ENCODE measurements around the gene NLGN1. TPM values are rescaled to one million over a fixed set of nuclear protein-coding genes. Genes with fewer than 3 reads are reported as not detected.

Gene NLGN1
- total and polyA plus RNA-seq, 4 experiments from 2014 or later, result not detected

- H3K36me3 Mint-ChIP-seq, result no peaks in the 10 kb centered on the region
- no peak overlapping the region for H3K4me3 Mint-ChIP-seq
- Histone ChIP-seq H3K27me3 (ENCODE audit: insufficient read depth, low read length) (no peaks in the 10 kb centered on the region), H3K9me3 (ENCODE audit: control insufficient read depth in 1 of 2, low read length in 2 of 2) (no peaks in the 10 kb centered on the region), H3K36me3 (ENCODE audit: insufficient read depth, low read length) (no peaks in the 10 kb centered on the region), H3K4me3 (ENCODE audit: low read length in 2 of 2) (no peak overlapping the region), H3K4me1 (ENCODE audit: insufficient read depth, low read length) (no peaks in the 10 kb centered on the region), H3K27ac (ENCODE audit: low read depth, low read length) (no peak overlapping the region)
- no peaks in the 10 kb centered on the region for H3K27me3 Mint-ChIP-seq
- ChIA-PET CTCF (ENCODE audit: partially characterized antibody) (no interaction called here), POLR2A (ENCODE audit: partially characterized antibody) (no interaction called here)
- H3K4me1 Mint-ChIP-seq, result no peaks in the 10 kb centered on the region
- peaks cover 0 to 4% (median 0%) of the 10 kb centered on the region in 8 donors for H3K9me3 Mint-ChIP-seq
- DNase-seq, result no peak
- H3K27ac Mint-ChIP-seq, result no peak overlapping the region
- intact Hi-C loops (cut with micrococcal nuclease), result no loop called here
Measured at GRCh38 chr3:173635826-173636225, 238.3 kb downstream of the NLGN1 start.

- Mint-ChIP-seq H3K4me3 (no peak overlapping the region), H3K36me3 (no peaks in the 10 kb centered on the region), H3K27ac (no peak overlapping the region), H3K4me1 (no peaks in the 10 kb centered on the region), H3K9me3 (peaks cover 0 to 8% (median 0%) of the 10 kb centered on the region in 8 donors), H3K27me3 (no peaks in the 10 kb centered on the region)
- CTCF ChIA-PET (ENCODE audit: partially characterized antibody), result no interaction called here
- Histone ChIP-seq H3K27ac (ENCODE audit: low read depth, low read length) (no peak overlapping the region), H3K36me3 (ENCODE audit: insufficient read depth, low read length) (no peaks in the 10 kb centered on the region), H3K9me3 (ENCODE audit: control insufficient read depth in 1 of 2, low read length in 2 of 2) (no peaks in the 10 kb centered on the region), H3K27me3 (ENCODE audit: insufficient read depth, low read length) (no peaks in the 10 kb centered on the region), H3K4me1 (ENCODE audit: insufficient read depth, low read length) (no peaks in the 10 kb centered on the region), H3K4me3 (ENCODE audit: low read length in 2 of 2) (no peak overlapping the region)
- POLR2A ChIA-PET (ENCODE audit: partially characterized antibody), result no interaction called here
- intact Hi-C loops (cut with micrococcal nuclease), result no loop called here
- no peak for DNase-seq
Measured at GRCh38 chr3:173639098-173639497, 241.6 kb downstream of the NLGN1 start.

- ChIA-PET POLR2A (ENCODE audit: partially characterized antibody) (no interaction called here), CTCF (ENCODE audit: partially characterized antibody) (no interaction called here)
- no peak overlapping the region for H3K27ac ChIP-seq (ENCODE audit: low read depth, low read length)
- no peaks in the 10 kb centered on the region for H3K36me3 ChIP-seq (ENCODE audit: insufficient read depth, low read length)
- no peak overlapping the region for H3K27ac Mint-ChIP-seq
- no peaks in the 10 kb centered on the region for H3K36me3 Mint-ChIP-seq
- peaks cover 0 to 3% of the 10 kb centered on the region in 2 donors for H3K9me3 ChIP-seq (ENCODE audit: control insufficient read depth in 1 of 2, low read length in 2 of 2)
- no peak overlapping the region for H3K4me3 Mint-ChIP-seq
- DNase-seq, result no peak
- H3K4me1 ChIP-seq (ENCODE audit: insufficient read depth, low read length), result no peaks in the 10 kb centered on the region
- no peak overlapping the region for H3K4me3 ChIP-seq (ENCODE audit: low read length in 2 of 2)
- intact Hi-C loops (cut with micrococcal nuclease), result no loop called here
- no peaks in the 10 kb centered on the region for H3K27me3 ChIP-seq (ENCODE audit: insufficient read depth, low read length)
- no peaks in the 10 kb centered on the region for H3K27me3 Mint-ChIP-seq
- no peaks in the 10 kb centered on the region for H3K4me1 Mint-ChIP-seq
- peaks cover 0 to 8% (median 3%) of the 10 kb centered on the region in 8 donors for H3K9me3 Mint-ChIP-seq
Measured at GRCh38 chr3:173641696-173642095, 244.2 kb downstream of the NLGN1 start.

GRCh38 chr3:173644086-173645082, 246.8 kb downstream of the NLGN1 start:
- ChIA-PET CTCF (ENCODE audit: partially characterized antibody) (no interaction called here), POLR2A (ENCODE audit: partially characterized antibody) (no interaction called here)
- Histone ChIP-seq H3K27ac (ENCODE audit: low read depth, low read length) (no peak overlapping the region), H3K27me3 (ENCODE audit: insufficient read depth, low read length) (no peaks in the 10 kb centered on the region), H3K9me3 (ENCODE audit: control insufficient read depth in 1 of 2, low read length in 2 of 2) (peaks cover 0 to 3% of the 10 kb centered on the region in 2 donors), H3K4me1 (ENCODE audit: insufficient read depth, low read length) (no peaks in the 10 kb centered on the region), H3K36me3 (ENCODE audit: insufficient read depth, low read length) (no peaks in the 10 kb centered on the region), H3K4me3 (ENCODE audit: low read length in 2 of 2) (no peak overlapping the region)
- no peaks in the 10 kb centered on the region for H3K27me3 Mint-ChIP-seq
- peak in 1 of 5 donors; percentile 39 for DNase-seq
- peak overlapping the region in 1 of 7 donors; percentile 29 for H3K27ac Mint-ChIP-seq
- H3K4me1 Mint-ChIP-seq, result no peaks in the 10 kb centered on the region
- peaks cover 0 to 13% (median 3%) of the 10 kb centered on the region in 8 donors for H3K9me3 Mint-ChIP-seq
- intact Hi-C loops (cut with micrococcal nuclease), result no loop called here
- H3K4me3 Mint-ChIP-seq, result no peak overlapping the region
- no peaks in the 10 kb centered on the region for H3K36me3 Mint-ChIP-seq

- Mint-ChIP-seq H3K27ac (no peak overlapping the region), H3K4me3 (no peak overlapping the region), H3K4me1 (no peaks in the 10 kb centered on the region), H3K36me3 (no peaks in the 10 kb centered on the region), H3K27me3 (no peaks in the 10 kb centered on the region), H3K9me3 (peaks cover 0 to 10% (median 3%) of the 10 kb centered on the region in 8 donors)
- ChIA-PET CTCF (ENCODE audit: partially characterized antibody) (no interaction called here), POLR2A (ENCODE audit: partially characterized antibody) (no interaction called here)
- Histone ChIP-seq H3K4me3 (ENCODE audit: low read length in 2 of 2) (no peak overlapping the region), H3K4me1 (ENCODE audit: insufficient read depth, low read length) (no peaks in the 10 kb centered on the region), H3K36me3 (ENCODE audit: insufficient read depth, low read length) (no peaks in the 10 kb centered on the region), H3K9me3 (ENCODE audit: control insufficient read depth in 1 of 2, low read length in 2 of 2) (no peaks in the 10 kb centered on the region), H3K27ac (ENCODE audit: low read depth, low read length) (no peak overlapping the region), H3K27me3 (ENCODE audit: insufficient read depth, low read length) (no peaks in the 10 kb centered on the region)
- intact Hi-C loops (cut with micrococcal nuclease), result no loop called here
- DNase-seq, result no peak
Measured at GRCh38 chr3:173650596-173650995, 253.1 kb downstream of the NLGN1 start.

- Mint-ChIP-seq H3K27ac (no peak overlapping the region), H3K4me3 (no peak overlapping the region), H3K4me1 (no peaks in the 10 kb centered on the region), H3K27me3 (no peaks in the 10 kb centered on the region), H3K36me3 (no peaks in the 10 kb centered on the region), H3K9me3 (peaks cover 0 to 10% (median under 1%) of the 10 kb centered on the region in 8 donors)
- H3K4me3 ChIP-seq (ENCODE audit: low read length in 2 of 2), result no peak overlapping the region
- H3K9me3 ChIP-seq (ENCODE audit: control insufficient read depth in 1 of 2, low read length in 2 of 2), result no peaks in the 10 kb centered on the region
- CTCF ChIA-PET (ENCODE audit: partially characterized antibody), result no interaction called here
- H3K27ac ChIP-seq (ENCODE audit: low read depth, low read length), result no peak overlapping the region
- DNase-seq, result no peak
- intact Hi-C loops (cut with micrococcal nuclease), result no loop called here
- H3K4me1 ChIP-seq (ENCODE audit: insufficient read depth, low read length), result no peaks in the 10 kb centered on the region
- H3K27me3 ChIP-seq (ENCODE audit: insufficient read depth, low read length), result no peaks in the 10 kb centered on the region
- POLR2A ChIA-PET (ENCODE audit: partially characterized antibody), result no interaction called here
- no peaks in the 10 kb centered on the region for H3K36me3 ChIP-seq (ENCODE audit: insufficient read depth, low read length)
Measured at GRCh38 chr3:173652093-173652492, 254.5 kb downstream of the NLGN1 start.

- Mint-ChIP-seq H3K4me3 (no peak overlapping the region), H3K4me1 (no peaks in the 10 kb centered on the region), H3K36me3 (no peaks in the 10 kb centered on the region), H3K27ac (no peak overlapping the region), H3K9me3 (peaks cover 0 to 10% (median 0%) of the 10 kb centered on the region in 8 donors), H3K27me3 (no peaks in the 10 kb centered on the region)
- intact Hi-C loops (cut with micrococcal nuclease), result no loop called here
- ChIA-PET CTCF (ENCODE audit: partially characterized antibody) (no interaction called here), POLR2A (ENCODE audit: partially characterized antibody) (no interaction called here)
- no peaks in the 10 kb centered on the region for H3K27me3 ChIP-seq (ENCODE audit: insufficient read depth, low read length)
- no peak overlapping the region for H3K27ac ChIP-seq (ENCODE audit: low read depth, low read length)
- no peak overlapping the region for H3K4me3 ChIP-seq (ENCODE audit: low read length in 2 of 2)
- no peaks in the 10 kb centered on the region for H3K4me1 ChIP-seq (ENCODE audit: insufficient read depth, low read length)
- H3K36me3 ChIP-seq (ENCODE audit: insufficient read depth, low read length), result no peaks in the 10 kb centered on the region
- DNase-seq, result no peak
- no peaks in the 10 kb centered on the region for H3K9me3 ChIP-seq (ENCODE audit: control insufficient read depth in 1 of 2, low read length in 2 of 2)
Measured at GRCh38 chr3:173653781-173654180, 256.2 kb downstream of the NLGN1 start.
